A549 (cell line): ENCODE measurements around the gene HSD17B2.

Experiments used
- BHLHE40 ChIP-seq: IDR thresholded peaks from 2 replicates; pipeline ENCODE4 v1.6.1; 2012; ENCODE audit warnings: low read depth, low read length, inconsistent platforms
- CTCF ChIP-seq: fragments of >200 bp; sonication (Bioruptor Twin); formaldehyde crosslinking; IDR thresholded peaks from 3 replicates; pipeline ENCODE4 v1.5.1; 2016
- ESRRA ChIP-seq: fragments of 150-350 bp; IDR thresholded peaks from 2 replicates; pipeline ENCODE4 v1.6.1; 2014; ENCODE audit warnings: mild to moderate bottlenecking, low read length, borderline replicate concordance
- MYC ChIP-seq: IDR thresholded peaks from 2 replicates; pipeline ENCODE4 v1.6.1; 2012; ENCODE audit warnings: mild to moderate bottlenecking, inconsistent platforms, low read length, improper control_type of control experiment, borderline replicate concordance
- NR3C1 ChIP-seq: fragments of >200 bp; sonication (Bioruptor Twin); formaldehyde crosslinking; IDR thresholded peaks from 3 replicates; pipeline ENCODE4 v1.6.1; 2017
- POLR2A ChIP-seq: IDR thresholded peaks from 2 replicates; pipeline ENCODE4 v1.6.1; 2012; ENCODE audit warnings: mild to moderate bottlenecking, low read length

GRCh38 chr16:82094942-82095540 is 60.0 kb downstream of the HSD17B2 start:
- TF ChIP-seq CTCF (no peak), MYC (no peak), POLR2A (no peak), ESRRA (no peak), BHLHE40 (no peak), NR3C1 (no peak)
